NCI-H226 (cell line): ENCODE results near the gene YPEL2.

Experiments used
- DNase-seq: peaks from one replicate; pipeline ENCODE4 v3.0.0-alpha.2; 2015

Gene YPEL2

GRCh38 chr17:59436900-59437299, 105.4 kb downstream of the YPEL2 start:
- no peak for DNase-seq

GRCh38 chr17:59437791-59438281, 106.4 kb downstream of the YPEL2 start:
- no peak for DNase-seq

GRCh38 chr17:59439262-59439661, 107.8 kb downstream of the YPEL2 start:
- peak; percentile 21 for DNase-seq

- peak; percentile 9 for DNase-seq
Observed at GRCh38 chr17:59439741-59440211, 108.3 kb downstream of the YPEL2 start.

- peak; percentile 75 for DNase-seq
Observed at GRCh38 chr17:59440757-59441463, 109.5 kb downstream of the YPEL2 start.

GRCh38 chr17:59441464-59442096, 110.1 kb downstream of the YPEL2 start:
- DNase-seq = no peak

- no peak for DNase-seq
Observed at GRCh38 chr17:59443106-59443505, 111.7 kb downstream of the YPEL2 start.
